Endothelial cell (in vitro differentiated cells): ENCODE data around the gene TRIML1. TPM values are rescaled to one million over a fixed set of nuclear protein-coding genes. Genes with fewer than 3 reads are reported as not detected.
"Not testable (repeated sequence)": the region's sequence is repeated elsewhere in the genome, so short reads cannot be mapped to it uniquely, and the experiment has no call there.

Experiments used
- DNase-seq: peaks from one replicate; pipeline ENCODE4 v3.0.0; 2021; ENCODE audit warnings: low spot score
- H3K27ac Mint-ChIP-seq: one replicate; pipeline ENCODE4 v1.8.0; 2021; ENCODE audit warnings: mixed read lengths, inconsistent platforms; ENCODE audit not compliant: unreplicated experiment
- H3K27me3 Mint-ChIP-seq: one replicate; pipeline ENCODE4 v1.8.0; 2021; ENCODE audit warnings: mild to moderate bottlenecking, moderate library complexity, mixed read lengths, inconsistent platforms; ENCODE audit not compliant: unreplicated experiment
- H3K36me3 Mint-ChIP-seq: one replicate; pipeline ENCODE4 v1.8.0; 2021; ENCODE audit warnings: mild to moderate bottlenecking, low read depth, mixed read lengths, inconsistent platforms; ENCODE audit not compliant: unreplicated experiment
- H3K4me1 Mint-ChIP-seq: one replicate; pipeline ENCODE4 v1.8.0; 2021; ENCODE audit warnings: mild to moderate bottlenecking, mixed read lengths, inconsistent platforms; ENCODE audit not compliant: unreplicated experiment
- H3K4me3 Mint-ChIP-seq: one replicate; pipeline ENCODE4 v1.8.0; 2021; ENCODE audit warnings: mild to moderate bottlenecking, mixed read lengths, inconsistent platforms; ENCODE audit not compliant: unreplicated experiment
- H3K9me3 Mint-ChIP-seq: one replicate; pipeline ENCODE4 v1.8.0; 2021; ENCODE audit warnings: mixed read lengths, inconsistent platforms; ENCODE audit not compliant: unreplicated experiment
- total RNA-seq: library from RNA; stranded (reverse); fragmentation: NEBNext Ultra II Directional; extraction: Animal tissue kit (Norgen Biotek cat#: 25700); gene quantifications from one replicate; pipeline ENCODE4 v1.2.1, GENCODE V29; 2021; ENCODE audit not compliant: unreplicated experiment
- TF ChIP-seq, protein P1 (sequence below): fragments of 200-600 bp; sonication (generic); IDR thresholded peaks from one replicate; pipeline ENCODE4 v1.5.0; 2021; ENCODE audit warnings: antibody characterized with exemption; ENCODE audit not compliant: unreplicated experiment

The TRIML1 gene
- total RNA-seq, 1 donor from 2014 or later, result 0.97 TPM

DNA sequence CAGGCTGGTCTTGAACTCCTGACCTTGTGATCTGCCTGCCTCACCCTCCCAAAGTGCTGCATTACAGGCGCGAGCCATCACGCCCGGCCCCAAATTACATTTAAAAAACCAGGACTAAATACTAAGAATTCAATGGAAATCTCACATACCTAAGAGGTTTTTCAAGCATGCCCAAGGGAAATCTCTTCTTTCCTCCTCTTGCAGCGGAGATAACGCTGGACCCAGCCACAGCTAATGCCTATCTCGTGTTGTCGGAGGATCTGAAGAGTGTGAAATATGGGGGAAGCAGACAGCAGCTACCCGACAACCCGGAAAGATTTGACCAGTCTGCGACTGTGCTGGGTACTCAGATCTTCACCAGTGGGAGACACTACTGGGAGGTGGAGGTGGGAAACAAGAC is 7.4 kb downstream of the TRIML1 start:
- Mint-ChIP-seq H3K9me3 (peaks cover 6% of the 10 kb centered on the region), H3K4me1 (peaks cover 21% of the 10 kb centered on the region), H3K4me3 (no peak overlapping the region), H3K36me3 (peaks cover 3% of the 10 kb centered on the region), H3K27me3 (peaks cover 7% of the 10 kb centered on the region), H3K27ac (no peak overlapping the region)
- DNase-seq, result no peak
- TF ChIP-seq, protein P1, sequence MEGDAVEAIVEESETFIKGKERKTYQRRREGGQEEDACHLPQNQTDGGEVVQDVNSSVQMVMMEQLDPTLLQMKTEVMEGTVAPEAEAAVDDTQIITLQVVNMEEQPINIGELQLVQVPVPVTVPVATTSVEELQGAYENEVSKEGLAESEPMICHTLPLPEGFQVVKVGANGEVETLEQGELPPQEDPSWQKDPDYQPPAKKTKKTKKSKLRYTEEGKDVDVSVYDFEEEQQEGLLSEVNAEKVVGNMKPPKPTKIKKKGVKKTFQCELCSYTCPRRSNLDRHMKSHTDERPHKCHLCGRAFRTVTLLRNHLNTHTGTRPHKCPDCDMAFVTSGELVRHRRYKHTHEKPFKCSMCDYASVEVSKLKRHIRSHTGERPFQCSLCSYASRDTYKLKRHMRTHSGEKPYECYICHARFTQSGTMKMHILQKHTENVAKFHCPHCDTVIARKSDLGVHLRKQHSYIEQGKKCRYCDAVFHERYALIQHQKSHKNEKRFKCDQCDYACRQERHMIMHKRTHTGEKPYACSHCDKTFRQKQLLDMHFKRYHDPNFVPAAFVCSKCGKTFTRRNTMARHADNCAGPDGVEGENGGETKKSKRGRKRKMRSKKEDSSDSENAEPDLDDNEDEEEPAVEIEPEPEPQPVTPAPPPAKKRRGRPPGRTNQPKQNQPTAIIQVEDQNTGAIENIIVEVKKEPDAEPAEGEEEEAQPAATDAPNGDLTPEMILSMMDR, result no peak

GRCh38 chr4:188147176-188147575 is 7.9 kb downstream of the TRIML1 start:
- DNase-seq, result no peak
- peaks cover 3% of the 10 kb centered on the region for H3K36me3 Mint-ChIP-seq
- peaks cover 7% of the 10 kb centered on the region for H3K27me3 Mint-ChIP-seq
- no peak overlapping the region for H3K27ac Mint-ChIP-seq
- no peak overlapping the region for H3K4me3 Mint-ChIP-seq
- TF ChIP-seq, protein P1, result no peak
- peaks cover 6% of the 10 kb centered on the region for H3K9me3 Mint-ChIP-seq
- H3K4me1 Mint-ChIP-seq, result peaks cover 18% of the 10 kb centered on the region

DNA sequence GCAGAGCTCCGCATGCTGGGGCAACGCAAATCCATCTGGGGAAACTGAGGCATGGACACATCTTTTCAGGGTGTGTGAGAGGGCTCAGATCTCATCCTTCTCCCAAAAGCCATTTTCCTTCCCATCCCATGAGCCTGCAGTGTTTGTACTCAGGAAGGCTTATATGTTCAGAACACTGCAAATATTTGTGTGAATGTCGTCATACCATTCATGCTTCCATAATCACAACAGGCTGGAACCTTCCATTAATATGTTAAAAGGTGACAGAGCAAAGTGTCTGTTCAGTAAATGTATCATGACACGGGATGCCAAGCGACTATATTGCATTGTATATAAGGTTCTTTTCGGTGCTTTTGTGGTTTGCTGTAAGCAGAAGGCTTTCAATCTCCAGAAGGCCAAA is 8.5 kb downstream of the TRIML1 start:
- TF ChIP-seq, protein P1, result no peak
- H3K27ac Mint-ChIP-seq, result no peak overlapping the region
- H3K4me1 Mint-ChIP-seq, result peaks cover 14% of the 10 kb centered on the region

DNA sequence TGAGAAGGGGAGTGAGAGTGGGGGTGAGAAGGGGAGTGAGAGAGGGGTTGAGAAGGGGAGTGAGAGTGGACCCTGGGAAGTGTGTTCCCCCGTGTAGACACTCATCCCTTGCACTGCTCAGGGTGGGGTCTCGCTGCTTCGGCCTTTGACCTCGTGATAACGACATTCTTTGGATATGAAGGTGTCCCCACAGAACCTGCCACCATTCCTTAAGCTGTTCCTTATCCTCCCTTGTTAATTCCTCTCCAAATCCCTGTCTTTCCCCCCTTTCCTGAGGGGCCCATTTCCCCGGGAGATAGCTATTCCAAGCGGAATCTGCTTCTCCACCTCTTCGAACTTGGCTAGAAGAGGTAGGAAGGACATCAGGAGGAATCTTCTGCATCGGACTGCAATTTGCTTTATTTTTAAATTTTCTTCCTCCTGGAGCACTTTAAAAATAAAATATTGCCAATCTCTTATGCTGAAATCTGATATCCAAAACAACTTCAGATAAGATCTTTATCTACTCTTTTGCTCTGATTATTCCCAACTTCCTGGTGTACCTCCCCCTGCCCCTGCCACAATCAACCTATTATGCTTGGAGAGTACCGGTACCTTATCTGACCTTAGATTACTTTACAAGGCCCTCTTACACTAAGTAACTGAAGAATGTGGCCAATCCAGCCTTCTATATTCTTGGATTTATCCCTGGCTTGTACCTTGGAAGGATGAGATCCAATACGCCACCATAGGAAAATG is 15.6 kb downstream of the TRIML1 start:
- Mint-ChIP-seq H3K27me3 (peaks cover 11% of the 10 kb centered on the region), H3K27ac (no peak overlapping the region), H3K4me1 (no peaks in the 10 kb centered on the region), H3K4me3 (peak overlapping the region; percentile 73), H3K36me3 (peaks cover 6% of the 10 kb centered on the region), H3K9me3 (peaks cover 13% of the 10 kb centered on the region)
- no peak for DNase-seq
- TF ChIP-seq, protein P1, result no peak

More for the DNA sequence above, 8.5 kb downstream of the TRIML1 start:
- peaks cover 6% of the 10 kb centered on the region for H3K9me3 Mint-ChIP-seq
- H3K36me3 Mint-ChIP-seq, result peaks cover 3% of the 10 kb centered on the region
- DNase-seq, result no peak
- H3K4me3 Mint-ChIP-seq, result no peak overlapping the region
- peaks cover 7% of the 10 kb centered on the region for H3K27me3 Mint-ChIP-seq

- TF ChIP-seq, protein P1, result no peak
- Mint-ChIP-seq H3K27me3 (peaks cover 4% of the 10 kb centered on the region), H3K36me3 (peaks cover 6% of the 10 kb centered on the region), H3K4me1 (peaks cover 5% of the 10 kb centered on the region), H3K9me3 (peaks cover 7% of the 10 kb centered on the region), H3K27ac (no peak overlapping the region), H3K4me3 (no peak overlapping the region)
- DNase-seq, result no peak
Observed at GRCh38 chr4:188158336-188158735, 19.1 kb downstream of the TRIML1 start.

DNA sequence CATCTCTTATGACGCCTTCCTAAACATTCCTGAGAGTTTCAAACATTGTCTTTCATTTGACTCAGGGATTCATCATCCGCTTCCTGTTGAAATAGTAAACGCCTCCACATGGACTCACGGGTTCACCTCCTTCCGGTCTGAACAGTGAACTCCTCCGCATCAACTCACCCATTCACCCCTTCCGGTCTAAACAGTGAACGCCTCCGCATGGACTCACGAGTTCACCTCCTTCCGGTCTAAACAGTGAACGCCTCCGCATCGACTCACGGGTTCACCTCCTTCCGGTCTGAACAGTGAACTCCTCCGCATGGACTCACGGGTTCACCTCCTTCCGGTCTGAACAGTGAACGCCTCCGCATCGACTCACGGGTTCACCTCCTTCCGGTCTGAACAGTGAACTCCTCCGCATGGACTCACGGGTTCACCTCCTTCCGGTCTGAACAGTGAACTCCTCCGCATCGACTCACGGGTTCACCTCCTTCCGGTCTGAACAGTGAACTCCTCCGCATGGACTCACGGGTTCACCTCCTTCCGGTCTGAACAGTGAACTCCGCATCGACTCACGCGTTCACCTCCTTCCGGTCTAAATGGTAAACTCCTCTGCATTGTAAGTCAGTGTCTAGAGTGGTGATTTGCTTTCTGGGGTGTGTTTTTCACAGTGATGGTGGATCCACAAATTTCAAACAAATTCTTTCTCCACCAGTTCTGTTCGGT is 20.4 kb downstream of the TRIML1 start:
- not testable (repeated sequence) for H3K27ac Mint-ChIP-seq, H3K27me3 Mint-ChIP-seq, H3K9me3 Mint-ChIP-seq, H3K4me1 Mint-ChIP-seq, H3K36me3 Mint-ChIP-seq, H3K4me3 Mint-ChIP-seq, DNase-seq
